ENCODE measurements around the gene LBX1. TPM values are rescaled to one million over a fixed set of nuclear protein-coding genes. Genes with fewer than 3 reads are reported as not detected.

LBX1 gene
- total and polyA plus RNA-seq, 2 of the 4 experiments (the other 2 are of a cell fraction): not detected

DNA sequence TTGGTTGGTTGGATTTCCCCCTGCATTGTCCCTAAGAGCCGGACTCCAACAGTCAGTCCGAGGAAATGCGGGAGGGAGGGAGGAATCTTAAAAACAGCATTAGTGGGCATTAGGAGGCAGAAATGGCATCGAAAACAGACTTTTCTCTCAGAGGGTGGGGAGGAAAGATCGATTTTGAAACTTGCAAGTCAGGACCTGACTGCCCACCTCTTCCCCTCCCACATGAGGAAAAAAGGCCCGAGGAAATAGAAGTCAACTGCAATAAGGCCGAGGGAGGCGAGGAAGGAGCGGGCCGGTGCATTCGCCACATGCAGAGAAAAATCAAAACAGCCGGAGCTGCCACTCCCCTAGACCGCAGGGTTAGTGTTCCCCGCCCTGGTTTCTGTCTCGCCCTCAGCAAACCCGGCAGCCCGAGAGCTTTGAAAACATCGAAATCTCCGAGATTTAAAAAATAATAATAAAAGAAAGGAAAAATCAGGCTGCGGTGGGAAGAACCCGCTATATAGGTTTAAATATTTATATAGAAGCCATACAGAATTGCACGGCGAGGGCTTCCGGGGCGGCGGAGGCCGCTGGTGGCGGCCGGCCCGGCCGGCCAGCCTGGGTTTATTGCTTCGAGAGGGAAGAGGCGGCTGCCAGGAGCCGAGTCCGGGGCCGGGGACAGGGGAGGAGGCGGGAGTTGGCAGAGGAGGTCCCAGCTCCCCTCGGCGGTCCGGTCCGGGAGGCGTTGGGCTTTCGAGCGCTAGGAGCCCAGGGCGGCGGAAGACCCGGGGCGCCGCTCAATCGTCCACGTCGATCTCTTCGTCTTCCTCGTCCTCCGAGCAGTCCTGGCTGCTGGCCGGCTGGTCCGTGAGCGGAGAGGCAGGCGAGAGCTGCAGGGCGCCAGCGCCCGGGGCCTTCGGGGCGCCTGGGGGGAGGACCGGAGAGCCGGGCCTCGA is 2.5 kb downstream of the LBX1 start:
- 3% methylated on average over 28 of the region's 67 CpGs; no CpG with 5 or more reads in 1 of the 2 experiments for WGBS, 2 experiments (ENCODE audit: extremely low coverage in 2 of 2, insufficient read length in 1 of 2)

More for the DNA sequence above, 2.5 kb downstream of the LBX1 start:
- H3K23ac ChIP-seq (ENCODE audit: low read depth, low read length): peak overlapping the region; percentile 24; the same call in 1 of the 2 replicates
- no peak overlapping the region for H4K8ac ChIP-seq (ENCODE audit: low read depth in 2 of 2, low read length in 2 of 2)
- H3K4ac ChIP-seq (ENCODE audit: low read depth, low read length): no peak overlapping the region
- no peak overlapping the region for H3K4me3 ChIP-seq (ENCODE audit: insufficient read depth, low read depth, low read length)
- H3K9me1 ChIP-seq (ENCODE audit: insufficient read depth, low read length): 0 out of 2 replicates have a peak, but pooled peaks cover 4% of the 10 kb centered on the region
- H3K56ac ChIP-seq (ENCODE audit: extremely low read depth, insufficient read depth, low read length): no peak overlapping the region
- H2BK15ac ChIP-seq (ENCODE audit: low read depth, low read length): no peak overlapping the region
- no peak overlapping the region for H2BK120ac ChIP-seq (ENCODE audit: low read depth, low read length)
- H3K18ac ChIP-seq (ENCODE audit: low read depth, low read length): no peak overlapping the region
- H3K36me3 ChIP-seq (ENCODE audit: control insufficient read depth, insufficient read depth, low read length): no peaks in the 10 kb centered on the region
- TF ChIP-seq, protein P1, sequence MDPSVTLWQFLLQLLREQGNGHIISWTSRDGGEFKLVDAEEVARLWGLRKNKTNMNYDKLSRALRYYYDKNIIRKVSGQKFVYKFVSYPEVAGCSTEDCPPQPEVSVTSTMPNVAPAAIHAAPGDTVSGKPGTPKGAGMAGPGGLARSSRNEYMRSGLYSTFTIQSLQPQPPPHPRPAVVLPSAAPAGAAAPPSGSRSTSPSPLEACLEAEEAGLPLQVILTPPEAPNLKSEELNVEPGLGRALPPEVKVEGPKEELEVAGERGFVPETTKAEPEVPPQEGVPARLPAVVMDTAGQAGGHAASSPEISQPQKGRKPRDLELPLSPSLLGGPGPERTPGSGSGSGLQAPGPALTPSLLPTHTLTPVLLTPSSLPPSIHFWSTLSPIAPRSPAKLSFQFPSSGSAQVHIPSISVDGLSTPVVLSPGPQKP (IDR thresholded peaks at IDR 0.05; ENCODE audit: borderline replicate concordance, low read depth, low read length): no peak
- TF ChIP-seq RCOR1 (IDR thresholded peaks at IDR 0.05; ENCODE audit: insufficient replicate concordance, low read length) (no peak), MXI1 (IDR thresholded peaks at IDR 0.05; ENCODE audit: borderline replicate concordance, low read depth, low read length) (no peak), POLR2A (IDR thresholded peaks at IDR 0.05; ENCODE audit: low read depth, low read length) (no peak), USF2 (IDR thresholded peaks at IDR 0.05; ENCODE audit: low read depth, low read length) (no peak)
- TF ChIP-seq, protein P2, sequence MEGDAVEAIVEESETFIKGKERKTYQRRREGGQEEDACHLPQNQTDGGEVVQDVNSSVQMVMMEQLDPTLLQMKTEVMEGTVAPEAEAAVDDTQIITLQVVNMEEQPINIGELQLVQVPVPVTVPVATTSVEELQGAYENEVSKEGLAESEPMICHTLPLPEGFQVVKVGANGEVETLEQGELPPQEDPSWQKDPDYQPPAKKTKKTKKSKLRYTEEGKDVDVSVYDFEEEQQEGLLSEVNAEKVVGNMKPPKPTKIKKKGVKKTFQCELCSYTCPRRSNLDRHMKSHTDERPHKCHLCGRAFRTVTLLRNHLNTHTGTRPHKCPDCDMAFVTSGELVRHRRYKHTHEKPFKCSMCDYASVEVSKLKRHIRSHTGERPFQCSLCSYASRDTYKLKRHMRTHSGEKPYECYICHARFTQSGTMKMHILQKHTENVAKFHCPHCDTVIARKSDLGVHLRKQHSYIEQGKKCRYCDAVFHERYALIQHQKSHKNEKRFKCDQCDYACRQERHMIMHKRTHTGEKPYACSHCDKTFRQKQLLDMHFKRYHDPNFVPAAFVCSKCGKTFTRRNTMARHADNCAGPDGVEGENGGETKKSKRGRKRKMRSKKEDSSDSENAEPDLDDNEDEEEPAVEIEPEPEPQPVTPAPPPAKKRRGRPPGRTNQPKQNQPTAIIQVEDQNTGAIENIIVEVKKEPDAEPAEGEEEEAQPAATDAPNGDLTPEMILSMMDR (conservative IDR thresholded peaks at IDR 0.05; ENCODE audit: low read depth, low read length): no peak
- in situ Hi-C loops (cut with MboI; ENCODE audit: low sequenced_read_pairs) (no loop called here), dilution Hi-C loops (cut with HindIII; ENCODE audit: low sequenced_read_pairs, unreplicated experiment) (no loop called here), intact Hi-C loops (cut with micrococcal nuclease) (no loop called here)
- no peak overlapping the region for H2BK20ac ChIP-seq (ENCODE audit: low read depth, low read length)
- H2BK5ac ChIP-seq (ENCODE audit: low read depth, low read length, poor library complexity, severe bottlenecking): no peak overlapping the region
- peaks cover 14% of the 10 kb centered on the region for H3K9me3 ChIP-seq (ENCODE audit: control insufficient read depth, insufficient read depth, low read length)
- DNase-seq: no peak
- H3K4me1 ChIP-seq (ENCODE audit: control insufficient read depth, insufficient read depth, low read length): no peaks in the 10 kb centered on the region
- H3K9ac ChIP-seq (ENCODE audit: low read depth, low read length): no peak overlapping the region
- H3K27ac ChIP-seq (ENCODE audit: insufficient read depth, low read length): no peak overlapping the region
- ATAC-seq (ENCODE audit: low read depth): no peak
- CTCF ChIA-PET: no interaction called here
- H2AFZ ChIP-seq (replicated peaks; ENCODE audit: low read length, poor library complexity): peak overlapping the region; percentile 14
- H4K5ac ChIP-seq (ENCODE audit: low read depth, low read length): no peak overlapping the region
- peaks cover 98% of the 10 kb centered on the region for H3K27me3 ChIP-seq (ENCODE audit: control insufficient read depth, insufficient read depth, low read length)
- no peak overlapping the region for H2AK5ac ChIP-seq (ENCODE audit: low read depth, low read length)
- no TSS peak for BruUV-seq (replicated peaks)
- POLR2A ChIA-PET (ENCODE audit: unreplicated experiment): no interaction called here
- no peak overlapping the region for H3K14ac ChIP-seq (replicated peaks; ENCODE audit: low read depth, low read length)
- H4K91ac ChIP-seq (ENCODE audit: insufficient read depth, low read depth, low read length): no peak overlapping the region
- no peak overlapping the region for H3K4me2 ChIP-seq (ENCODE audit: low read depth, low read length)
- no peaks in the 10 kb centered on the region for H3K79me1 ChIP-seq (ENCODE audit: low read depth in 1 of 2, low read length in 2 of 2)
- H4K20me1 ChIP-seq (ENCODE audit: insufficient read depth, low read length): peaks cover 17% of the 10 kb centered on the region
- no peak overlapping the region for H2AK9ac ChIP-seq (replicated peaks; ENCODE audit: low read depth, low read length, poor library complexity)

Measured in IMR-90 (cell line).